Endothelial cell (in vitro differentiated cells): ENCODE results near the gene TMEM221. TPM values are rescaled to one million over a fixed set of nuclear protein-coding genes. Genes with fewer than 3 reads are reported as not detected.
A peak's percentile ranks its signal among the peaks of the same experiment; 100 is the strongest.

Source experiments
- DNase-seq: peaks from one replicate; pipeline ENCODE4 v3.0.0; 2021; ENCODE audit warnings: low spot score
- H3K27ac Mint-ChIP-seq: one replicate; pipeline ENCODE4 v1.8.0; 2021; ENCODE audit warnings: mixed read lengths, inconsistent platforms; ENCODE audit not compliant: unreplicated experiment
- H3K27me3 Mint-ChIP-seq: one replicate; pipeline ENCODE4 v1.8.0; 2021; ENCODE audit warnings: mild to moderate bottlenecking, moderate library complexity, mixed read lengths, inconsistent platforms; ENCODE audit not compliant: unreplicated experiment
- H3K36me3 Mint-ChIP-seq: one replicate; pipeline ENCODE4 v1.8.0; 2021; ENCODE audit warnings: mild to moderate bottlenecking, low read depth, mixed read lengths, inconsistent platforms; ENCODE audit not compliant: unreplicated experiment
- H3K4me1 Mint-ChIP-seq: one replicate; pipeline ENCODE4 v1.8.0; 2021; ENCODE audit warnings: mild to moderate bottlenecking, mixed read lengths, inconsistent platforms; ENCODE audit not compliant: unreplicated experiment
- H3K4me3 Mint-ChIP-seq: one replicate; pipeline ENCODE4 v1.8.0; 2021; ENCODE audit warnings: mild to moderate bottlenecking, mixed read lengths, inconsistent platforms; ENCODE audit not compliant: unreplicated experiment
- H3K9me3 Mint-ChIP-seq: one replicate; pipeline ENCODE4 v1.8.0; 2021; ENCODE audit warnings: mixed read lengths, inconsistent platforms; ENCODE audit not compliant: unreplicated experiment
- CTCF ChIP-seq: fragments of 200-600 bp; sonication (generic); IDR thresholded peaks from one replicate; pipeline ENCODE4 v1.5.0; 2021; ENCODE audit warnings: antibody characterized with exemption; ENCODE audit not compliant: unreplicated experiment
- total RNA-seq: library from RNA; stranded (reverse); fragmentation: NEBNext Ultra II Directional; extraction: Animal tissue kit (Norgen Biotek cat#: 25700); gene quantifications from one replicate; pipeline ENCODE4 v1.2.1, GENCODE V29; 2021; ENCODE audit not compliant: unreplicated experiment

TMEM221 gene
- total RNA-seq, 1 donor from 2014 or later: 1.4 TPM

GRCh38 chr19:17436094-17436873 lies 12.2 kb downstream of the TMEM221 start:
- no peak for DNase-seq
- no peaks in the 10 kb centered on the region for H3K36me3 Mint-ChIP-seq
- no peak overlapping the region for H3K4me3 Mint-ChIP-seq
- H3K27me3 Mint-ChIP-seq: peaks cover 2% of the 10 kb centered on the region
- H3K27ac Mint-ChIP-seq: no peak overlapping the region
- TF ChIP-seq CTCF: no peak
- H3K4me1 Mint-ChIP-seq: no peaks in the 10 kb centered on the region
- no peaks in the 10 kb centered on the region for H3K9me3 Mint-ChIP-seq

GRCh38 chr19:17435218-17435617 lies 13.2 kb downstream of the TMEM221 start:
- DNase-seq: no peak
- H3K9me3 Mint-ChIP-seq: no peaks in the 10 kb centered on the region
- no peak overlapping the region for H3K4me3 Mint-ChIP-seq
- H3K36me3 Mint-ChIP-seq: no peaks in the 10 kb centered on the region
- H3K27ac Mint-ChIP-seq: no peak overlapping the region
- no peaks in the 10 kb centered on the region for H3K4me1 Mint-ChIP-seq
- TF ChIP-seq CTCF: no peak
- peaks cover 2% of the 10 kb centered on the region for H3K27me3 Mint-ChIP-seq

- Mint-ChIP-seq H3K27ac (no peak overlapping the region), H3K4me3 (no peak overlapping the region), H3K36me3 (peaks cover 3% of the 10 kb centered on the region), H3K4me1 (no peaks in the 10 kb centered on the region), H3K27me3 (peaks cover 2% of the 10 kb centered on the region), H3K9me3 (no peaks in the 10 kb centered on the region)
- TF ChIP-seq CTCF: no peak
- no peak for DNase-seq
These were observed 17.1 kb downstream of the TMEM221 start for GRCh38 chr19:17431417-17431816.

GRCh38 chr19:17429641-17430113 lies 18.8 kb downstream of the TMEM221 start:
- TF ChIP-seq CTCF: no peak
- Mint-ChIP-seq H3K4me3 (no peak overlapping the region), H3K4me1 (no peaks in the 10 kb centered on the region), H3K27me3 (peaks cover 5% of the 10 kb centered on the region), H3K9me3 (no peaks in the 10 kb centered on the region), H3K27ac (no peak overlapping the region), H3K36me3 (peaks cover 3% of the 10 kb centered on the region)
- no peak for DNase-seq

- peaks cover 11% of the 10 kb centered on the region for H3K36me3 Mint-ChIP-seq
- DNase-seq: peak; percentile 80
- H3K4me3 Mint-ChIP-seq: no peak overlapping the region
- peaks cover 9% of the 10 kb centered on the region for H3K27me3 Mint-ChIP-seq
- peaks cover 4% of the 10 kb centered on the region for H3K4me1 Mint-ChIP-seq
- H3K9me3 Mint-ChIP-seq: peaks cover 3% of the 10 kb centered on the region
- no peak for TF ChIP-seq CTCF
- no peak overlapping the region for H3K27ac Mint-ChIP-seq
These were observed 23.6 kb downstream of the TMEM221 start for GRCh38 chr19:17424743-17425365.
